KMS-11 (cell line): ENCODE measurements around the gene SYNDIG1.

Experiments used
- H2AFZ ChIP-seq: fragments of 200-600 bp; sonication (generic); 2 replicates; pipeline ENCODE4 v1.6.1; 2016; ENCODE audit warnings: antibody characterized with exemption, mixed run types, low read depth
- H3K27ac ChIP-seq: fragments of 200-600 bp; sonication (generic); 2 replicates; pipeline ENCODE4 v1.6.1; 2016; ENCODE audit warnings: mild to moderate bottlenecking, mixed run types
- H3K27me3 ChIP-seq: fragments of 200-600 bp; sonication (generic); 2 replicates; pipeline ENCODE4 v1.6.1; 2017; ENCODE audit warnings: mild to moderate bottlenecking, low read depth, mixed run types, moderate library complexity; ENCODE audit not compliant: insufficient read depth
- H3K36me3 ChIP-seq: fragments of 200-600 bp; sonication (generic); 2 replicates; pipeline ENCODE4 v1.6.1; 2017; ENCODE audit warnings: mild to moderate bottlenecking, mixed run types; ENCODE audit not compliant: insufficient read depth
- H3K4me1 ChIP-seq: fragments of 200-600 bp; sonication (generic); 2 replicates; pipeline ENCODE4 v1.6.1; 2016; ENCODE audit warnings: mild to moderate bottlenecking, low read depth, mixed run types; ENCODE audit not compliant: poor library complexity, severe bottlenecking
- H3K4me2 ChIP-seq: fragments of 200-600 bp; sonication (generic); 2 replicates; pipeline ENCODE4 v1.7.0; 2016; ENCODE audit warnings: mild to moderate bottlenecking, mixed run types
- H3K4me3 ChIP-seq: fragments of 200-600 bp; sonication (generic); IDR thresholded peaks from 2 replicates; pipeline ENCODE4 v1.6.1; 2017; ENCODE audit warnings: low read depth, low read length, mixed read lengths; ENCODE audit not compliant: insufficient read depth
- H3K79me2 ChIP-seq: fragments of 200-600 bp; sonication (generic); 2 replicates; pipeline ENCODE4 v1.6.1; 2016; ENCODE audit warnings: low read depth, mixed run types; ENCODE audit not compliant: insufficient read depth
- H3K9ac ChIP-seq: fragments of 200-600 bp; sonication (generic); 2 replicates; pipeline ENCODE4 v1.6.1; 2016; ENCODE audit warnings: mild to moderate bottlenecking, mixed run types
- H4K20me1 ChIP-seq: fragments of 200-600 bp; sonication (generic); 2 replicates; pipeline ENCODE4 v1.6.1; 2016; ENCODE audit warnings: mild to moderate bottlenecking, mixed run types; ENCODE audit not compliant: insufficient read depth
- CTCF ChIP-seq: fragments of 200-600 bp; sonication (generic); conservative IDR thresholded peaks from 2 replicates; pipeline ENCODE4 v1.6.1; 2017; ENCODE audit warnings: low read depth, mild to moderate bottlenecking, antibody characterized with exemption, low read length, moderate library complexity, mixed read lengths

The SYNDIG1 gene

DNA sequence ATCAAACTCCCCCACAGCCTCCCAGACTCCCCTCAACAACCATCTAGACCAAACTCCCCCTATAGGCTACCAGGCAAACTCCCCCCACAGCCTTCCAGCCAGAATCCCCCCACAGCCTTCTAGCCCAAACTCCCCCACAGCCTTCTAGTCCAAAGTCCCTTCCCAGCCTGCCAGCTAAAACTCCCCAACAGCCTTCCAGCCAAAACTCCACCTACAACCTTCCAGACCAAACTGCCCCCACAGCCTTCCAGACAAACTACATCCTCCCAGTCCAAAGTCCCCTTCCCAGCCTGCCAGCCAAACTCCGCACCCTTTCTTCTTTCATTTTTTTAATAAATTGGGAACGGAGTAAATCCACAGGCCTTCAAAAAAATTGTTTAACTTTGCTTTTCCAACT lies 37.4 kb upstream of the SYNDIG1 start:
- H3K4me1 ChIP-seq, result no peaks in the 10 kb centered on the region
- H3K79me2 ChIP-seq, result no peaks in the 10 kb centered on the region
- H3K36me3 ChIP-seq, result no peaks in the 10 kb centered on the region
- no peak overlapping the region for H3K27ac ChIP-seq
- no peak overlapping the region for H3K4me3 ChIP-seq
- TF ChIP-seq CTCF, result no peak
- H3K27me3 ChIP-seq, result no peaks in the 10 kb centered on the region
- no peak overlapping the region for H3K9ac ChIP-seq
- no peak overlapping the region for H3K4me2 ChIP-seq
- H2AFZ ChIP-seq, result no peak overlapping the region
- H4K20me1 ChIP-seq, result no peaks in the 10 kb centered on the region

DNA sequence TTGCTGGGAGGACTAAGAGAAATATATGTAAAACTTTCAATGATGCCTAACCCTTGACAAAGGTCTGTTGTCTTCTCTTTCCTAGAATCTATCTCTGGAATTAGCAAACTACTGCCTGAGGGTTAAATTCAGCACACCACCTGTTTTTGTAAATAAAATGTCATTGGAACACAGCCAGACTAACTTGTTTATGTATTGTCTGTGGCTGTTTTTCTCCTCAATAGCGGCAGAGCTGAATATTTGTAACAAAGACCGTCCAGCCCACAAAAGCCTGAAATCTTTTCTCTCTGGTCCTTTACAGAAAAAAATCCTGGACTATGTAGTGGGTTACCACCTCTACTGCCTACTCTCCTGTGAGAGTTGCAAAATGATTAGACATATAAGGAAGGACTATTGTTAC lies 33.3 kb upstream of the SYNDIG1 start:
- Histone ChIP-seq H3K36me3 (no peaks in the 10 kb centered on the region), H2AFZ (no peak overlapping the region), H3K4me2 (no peak overlapping the region), H3K27me3 (no peaks in the 10 kb centered on the region), H3K79me2 (no peaks in the 10 kb centered on the region), H4K20me1 (no peaks in the 10 kb centered on the region), H3K4me1 (no peaks in the 10 kb centered on the region), H3K9ac (no peak overlapping the region), H3K4me3 (no peak overlapping the region), H3K27ac (no peak overlapping the region)
- TF ChIP-seq CTCF, result no peak

DNA sequence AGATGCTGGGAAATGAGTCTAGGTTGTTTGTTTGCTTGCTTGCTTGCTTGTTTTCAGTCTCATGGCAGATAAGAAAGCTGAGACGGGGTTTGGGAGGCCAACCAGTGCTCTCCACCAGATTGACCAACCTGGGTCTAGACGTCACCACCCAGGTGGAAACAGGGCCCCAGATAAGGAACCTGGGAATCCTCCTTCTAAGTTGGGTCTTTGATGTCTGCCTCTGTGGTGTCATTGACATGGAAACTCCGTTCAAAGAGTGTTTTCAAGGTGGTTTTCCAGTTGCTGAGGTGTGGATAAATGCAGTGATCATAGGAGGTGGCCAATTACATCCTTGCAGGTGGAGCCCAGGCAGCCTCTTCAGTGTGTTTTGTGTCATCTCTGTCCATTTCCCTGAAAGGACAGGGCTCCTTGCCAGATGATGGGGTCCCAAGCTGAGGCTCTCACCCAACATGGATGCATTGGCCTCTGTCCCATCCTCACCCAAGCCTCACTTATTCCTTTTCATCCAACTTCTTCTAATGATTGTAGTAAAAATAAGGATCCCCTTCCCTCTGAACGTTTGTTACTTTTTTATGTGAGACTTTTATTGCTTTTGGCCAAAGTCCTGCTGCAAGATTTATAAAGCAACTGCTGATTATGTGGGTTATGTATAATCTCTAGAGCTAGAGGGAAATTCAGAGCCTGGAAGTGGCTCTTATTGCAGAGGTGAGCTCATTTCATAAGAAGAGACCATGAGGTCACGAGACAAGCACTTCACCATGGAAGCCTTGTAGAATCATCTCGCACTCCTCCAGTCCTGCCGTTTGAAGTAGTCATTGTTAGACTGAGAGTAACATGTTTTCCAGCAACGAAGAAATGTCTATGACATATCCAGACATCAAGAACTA lies 32.0 kb upstream of the SYNDIG1 start:
- no peak overlapping the region for H3K27ac ChIP-seq
- H4K20me1 ChIP-seq, result no peaks in the 10 kb centered on the region
- no peaks in the 10 kb centered on the region for H3K4me1 ChIP-seq
- H3K4me2 ChIP-seq, result no peak overlapping the region
- H3K79me2 ChIP-seq, result no peaks in the 10 kb centered on the region
- no peaks in the 10 kb centered on the region for H3K27me3 ChIP-seq
- no peak for TF ChIP-seq CTCF
- no peak overlapping the region for H3K4me3 ChIP-seq
- no peaks in the 10 kb centered on the region for H3K36me3 ChIP-seq
- no peak overlapping the region for H2AFZ ChIP-seq
- no peak overlapping the region for H3K9ac ChIP-seq

DNA sequence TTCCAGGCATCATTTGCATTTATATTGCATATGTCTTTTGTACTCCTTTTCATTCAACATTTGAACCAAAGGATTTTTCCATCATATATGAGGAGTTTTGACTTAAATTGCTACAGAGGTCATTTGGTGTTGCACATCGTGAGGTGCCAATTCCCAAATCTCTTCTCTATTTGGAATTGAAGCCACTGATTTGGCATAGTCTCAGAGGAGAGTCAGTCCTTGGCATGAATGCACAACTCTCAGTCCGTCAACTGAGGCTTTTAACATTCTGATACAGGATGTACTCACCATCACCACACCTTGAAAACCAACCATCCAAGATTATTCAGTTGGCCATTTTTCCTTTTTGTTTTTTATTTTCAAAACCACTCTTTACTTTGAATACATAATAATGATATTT lies 31.1 kb upstream of the SYNDIG1 start:
- no peak overlapping the region for H2AFZ ChIP-seq
- H3K4me1 ChIP-seq, result no peaks in the 10 kb centered on the region
- no peak overlapping the region for H3K4me2 ChIP-seq
- no peaks in the 10 kb centered on the region for H3K36me3 ChIP-seq
- H3K79me2 ChIP-seq, result no peaks in the 10 kb centered on the region
- H3K27ac ChIP-seq, result no peak overlapping the region
- H3K27me3 ChIP-seq, result no peaks in the 10 kb centered on the region
- no peaks in the 10 kb centered on the region for H4K20me1 ChIP-seq
- no peak overlapping the region for H3K4me3 ChIP-seq
- H3K9ac ChIP-seq, result no peak overlapping the region
- no peak for TF ChIP-seq CTCF
